Liver (tissue), 3 donors: ENCODE measurements around the gene TBX1.

ENCODE experiments used
- EGR1 ChIP-seq, 2 donors: IDR thresholded peaks; 2 replicates each; pipeline ENCODE4 v1.6.1; 2016 to 2018; ENCODE audit warnings: antibody characterized with exemption in 2 of 2, low read depth in 2 of 2
- JUND ChIP-seq, 2 donors: IDR thresholded peaks; 2 replicates each; pipeline ENCODE4 v1.6.1; 2016; ENCODE audit warnings: antibody characterized with exemption in 2 of 2
- MAX ChIP-seq: IDR thresholded peaks from 2 replicates; pipeline ENCODE4 v1.6.1; 2016; ENCODE audit warnings: antibody characterized with exemption
- NR2F2 ChIP-seq: IDR thresholded peaks from 2 replicates; pipeline ENCODE4 v1.6.1; 2016; ENCODE audit warnings: antibody characterized with exemption
- RAD21 ChIP-seq, 2 donors: IDR thresholded peaks; 2 replicates each; pipeline ENCODE4 v1.6.1; 2016; ENCODE audit warnings: antibody characterized with exemption in 2 of 2, mild to moderate bottlenecking in 2 of 2
- REST ChIP-seq: IDR thresholded peaks from 2 replicates; pipeline ENCODE4 v1.6.1; 2016; ENCODE audit warnings: antibody characterized with exemption, mild to moderate bottlenecking
- RXRA ChIP-seq, 2 donors: IDR thresholded peaks; 2 replicates each; pipeline ENCODE4 v1.6.1; 2017 to 2018; ENCODE audit warnings: antibody characterized with exemption in 2 of 2, mild to moderate bottlenecking in 1 of 2
- SP1 ChIP-seq: IDR thresholded peaks from 2 replicates; pipeline ENCODE4 v1.6.1; 2018; ENCODE audit warnings: antibody characterized with exemption, mild to moderate bottlenecking
- TAF1 ChIP-seq: conservative IDR thresholded peaks from 2 replicates; pipeline ENCODE4 v1.6.1; 2016; ENCODE audit warnings: antibody characterized with exemption, mild to moderate bottlenecking
- YY1 ChIP-seq: IDR thresholded peaks from 2 replicates; pipeline ENCODE4 v1.6.1; 2016; ENCODE audit warnings: antibody characterized with exemption, mild to moderate bottlenecking
- TF ChIP-seq, protein P1 (sequence below): IDR thresholded peaks from 2 replicates; pipeline ENCODE4 v1.6.1; 2016; ENCODE audit warnings: antibody characterized with exemption
- TF ChIP-seq, protein P2 (sequence below): fragments of 150-350 bp; IDR thresholded peaks from 2 replicates; pipeline ENCODE4 v1.5.1; 2017; ENCODE audit warnings: improper control_type of control experiment, low read depth, low read length; ENCODE audit not compliant: missing input control
- TF ChIP-seq, protein P3 (sequence below): IDR thresholded peaks from 2 replicates; pipeline ENCODE4 v1.6.1; 2016; ENCODE audit warnings: antibody characterized with exemption
- donor health status: healthy.
- donor health status: healthy.

DNA sequence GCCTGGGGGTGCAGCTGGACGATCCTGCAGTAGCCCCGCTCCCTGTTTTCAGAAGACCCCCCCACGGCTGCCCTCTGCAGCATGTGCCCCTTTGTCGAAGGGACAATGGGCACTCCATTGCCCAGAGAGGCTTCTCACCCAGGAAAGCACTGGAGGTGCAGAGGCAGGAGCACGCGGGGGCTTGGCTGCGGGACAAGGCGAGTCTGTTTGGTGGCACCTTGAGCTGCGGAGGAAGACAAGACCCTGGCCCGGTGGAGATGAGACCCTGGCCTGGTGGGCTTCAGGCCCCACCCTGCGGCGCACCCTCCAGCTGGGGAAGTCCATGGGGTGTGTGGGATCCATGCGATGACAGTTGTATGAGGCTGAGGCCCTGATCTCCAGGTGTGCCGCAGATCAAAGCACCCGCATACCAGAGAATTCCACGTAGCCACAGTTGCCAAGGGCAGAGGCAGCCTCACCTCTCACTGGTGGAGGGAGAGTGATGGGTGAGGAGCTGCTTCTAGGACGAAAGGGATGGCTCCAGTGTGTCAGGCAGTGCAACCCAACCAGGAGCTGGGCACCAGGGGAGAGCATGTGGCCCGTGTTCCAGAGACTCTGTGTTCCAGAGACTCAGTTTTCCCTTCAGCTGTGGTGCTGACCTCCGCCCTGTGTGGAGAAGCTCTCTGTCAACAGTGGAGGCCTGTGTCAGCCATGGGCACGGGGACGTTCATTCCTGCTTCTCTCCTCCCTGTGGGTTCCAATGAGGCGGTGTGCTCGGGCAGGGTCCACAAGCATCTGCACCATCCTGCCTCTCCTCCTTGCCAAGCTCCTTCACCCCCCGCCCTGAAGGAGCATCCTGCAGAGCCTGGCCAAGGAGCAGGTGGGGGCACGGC, 10.0 kb downstream of the TBX1 start:
- TF ChIP-seq JUND (IDR thresholded peaks at IDR 0.05) (no peak), REST (no peak), YY1 (no peak), MAX (no peak), RAD21 (IDR thresholded peaks at IDR 0.05) (no peak), RXRA (IDR thresholded peaks at IDR 0.05) (no peak), TAF1 (no peak), SP1 (no peak), EGR1 (IDR thresholded peaks at IDR 0.05; ENCODE audit: low read depth in 2 of 2) (no peak), NR2F2 (no peak)
- TF ChIP-seq, protein P1, sequence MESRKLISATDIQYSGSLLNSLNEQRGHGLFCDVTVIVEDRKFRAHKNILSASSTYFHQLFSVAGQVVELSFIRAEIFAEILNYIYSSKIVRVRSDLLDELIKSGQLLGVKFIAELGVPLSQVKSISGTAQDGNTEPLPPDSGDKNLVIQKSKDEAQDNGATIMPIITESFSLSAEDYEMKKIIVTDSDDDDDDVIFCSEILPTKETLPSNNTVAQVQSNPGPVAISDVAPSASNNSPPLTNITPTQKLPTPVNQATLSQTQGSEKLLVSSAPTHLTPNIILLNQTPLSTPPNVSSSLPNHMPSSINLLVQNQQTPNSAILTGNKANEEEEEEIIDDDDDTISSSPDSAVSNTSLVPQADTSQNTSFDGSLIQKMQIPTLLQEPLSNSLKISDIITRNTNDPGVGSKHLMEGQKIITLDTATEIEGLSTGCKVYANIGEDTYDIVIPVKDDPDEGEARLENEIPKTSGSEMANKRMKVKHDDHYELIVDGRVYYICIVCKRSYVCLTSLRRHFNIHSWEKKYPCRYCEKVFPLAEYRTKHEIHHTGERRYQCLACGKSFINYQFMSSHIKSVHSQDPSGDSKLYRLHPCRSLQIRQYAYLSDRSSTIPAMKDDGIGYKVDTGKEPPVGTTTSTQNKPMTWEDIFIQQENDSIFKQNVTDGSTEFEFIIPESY = no peak
- TF ChIP-seq, protein P2, sequence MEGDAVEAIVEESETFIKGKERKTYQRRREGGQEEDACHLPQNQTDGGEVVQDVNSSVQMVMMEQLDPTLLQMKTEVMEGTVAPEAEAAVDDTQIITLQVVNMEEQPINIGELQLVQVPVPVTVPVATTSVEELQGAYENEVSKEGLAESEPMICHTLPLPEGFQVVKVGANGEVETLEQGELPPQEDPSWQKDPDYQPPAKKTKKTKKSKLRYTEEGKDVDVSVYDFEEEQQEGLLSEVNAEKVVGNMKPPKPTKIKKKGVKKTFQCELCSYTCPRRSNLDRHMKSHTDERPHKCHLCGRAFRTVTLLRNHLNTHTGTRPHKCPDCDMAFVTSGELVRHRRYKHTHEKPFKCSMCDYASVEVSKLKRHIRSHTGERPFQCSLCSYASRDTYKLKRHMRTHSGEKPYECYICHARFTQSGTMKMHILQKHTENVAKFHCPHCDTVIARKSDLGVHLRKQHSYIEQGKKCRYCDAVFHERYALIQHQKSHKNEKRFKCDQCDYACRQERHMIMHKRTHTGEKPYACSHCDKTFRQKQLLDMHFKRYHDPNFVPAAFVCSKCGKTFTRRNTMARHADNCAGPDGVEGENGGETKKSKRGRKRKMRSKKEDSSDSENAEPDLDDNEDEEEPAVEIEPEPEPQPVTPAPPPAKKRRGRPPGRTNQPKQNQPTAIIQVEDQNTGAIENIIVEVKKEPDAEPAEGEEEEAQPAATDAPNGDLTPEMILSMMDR = no peak
- TF ChIP-seq, protein P3, sequence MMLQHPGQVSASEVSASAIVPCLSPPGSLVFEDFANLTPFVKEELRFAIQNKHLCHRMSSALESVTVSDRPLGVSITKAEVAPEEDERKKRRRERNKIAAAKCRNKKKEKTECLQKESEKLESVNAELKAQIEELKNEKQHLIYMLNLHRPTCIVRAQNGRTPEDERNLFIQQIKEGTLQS = no peak
